OCI-LY1 (cell line): Measurements from ENCODE around the gene OPN4.

Experiments used
- H2AFZ ChIP-seq: fragments of 200-600 bp; sonication (generic), shearing (Covaris generic); 2 replicates; pipeline ENCODE4 v1.6.0; 2014; ENCODE audit warnings: antibody characterized with exemption, mild to moderate bottlenecking, low read length
- H3F3A ChIP-seq: fragments of 200-600 bp; sonication (generic), shearing (Covaris generic); 2 replicates; pipeline ENCODE4 v1.6.0; 2014; ENCODE audit warnings: mild to moderate bottlenecking, antibody characterized with exemption, low read length, moderate library complexity; ENCODE audit not compliant: insufficient read depth
- H3K27ac ChIP-seq: fragments of 200-600 bp; sonication (generic); 2 replicates; pipeline ENCODE4 v1.5.1; 2014; ENCODE audit warnings: low read length, mixed run types, mild to moderate bottlenecking, low read depth; ENCODE audit not compliant: poor library complexity, severe bottlenecking
- H3K27me3 ChIP-seq: fragments of 200-600 bp; sonication (generic); 2 replicates; pipeline ENCODE4 v1.6.0; 2014; ENCODE audit warnings: antibody characterized with exemption, mild to moderate bottlenecking, low read length, moderate library complexity; ENCODE audit not compliant: insufficient read depth
- H3K36me3 ChIP-seq: fragments of 200-600 bp; sonication (generic); 2 replicates; pipeline ENCODE4 v1.6.1; 2014; ENCODE audit warnings: mild to moderate bottlenecking, antibody characterized with exemption, low read length, moderate library complexity, mixed read lengths; ENCODE audit not compliant: insufficient read depth
- H3K4me1 ChIP-seq: fragments of 200-600 bp; sonication (generic); 2 replicates; pipeline ENCODE4 v1.5.1; 2014; ENCODE audit warnings: mild to moderate bottlenecking, low read length, moderate library complexity; ENCODE audit not compliant: insufficient read depth, severe bottlenecking
- H3K4me2 ChIP-seq: fragments of 200-600 bp; sonication (generic), shearing (Covaris generic); 2 replicates; pipeline ENCODE4 v1.6.1; 2014; ENCODE audit warnings: low read length
- H3K4me3 ChIP-seq: fragments of 200-600 bp; sonication (generic); 2 replicates; pipeline ENCODE4 v1.5.1; 2014; ENCODE audit warnings: low read length, low read depth, mild to moderate bottlenecking, mixed read lengths; ENCODE audit not compliant: poor library complexity, severe bottlenecking
- H3K79me2 ChIP-seq: fragments of 200-600 bp; shearing (Covaris generic); 2 replicates; pipeline ENCODE4 v1.6.1; 2016; ENCODE audit warnings: mixed run types, low read length, mixed read lengths; ENCODE audit not compliant: insufficient read depth
- H3K9ac ChIP-seq: fragments of 200-600 bp; sonication (generic), shearing (Covaris generic); 2 replicates; pipeline ENCODE4 v1.6.1; 2014; ENCODE audit warnings: mild to moderate bottlenecking, low read length, mixed read lengths
- H3K9me2 ChIP-seq: fragments of 200-600 bp; sonication (generic), shearing (Covaris generic); 2 replicates; pipeline ENCODE4 v1.6.1; 2014; ENCODE audit warnings: low read depth, mild to moderate bottlenecking, low read length, mixed read lengths
- H3K9me3 ChIP-seq: fragments of 200-600 bp; shearing (Covaris generic); 2 replicates; pipeline ENCODE4 v1.6.1; 2014; ENCODE audit warnings: low read length, mixed read lengths
- H4K20me1 ChIP-seq: fragments of 200-600 bp; sonication (generic), shearing (Covaris generic); 2 replicates; pipeline ENCODE4 v1.6.0; 2016; ENCODE audit warnings: mild to moderate bottlenecking, low read length; ENCODE audit not compliant: insufficient read depth
- CTCF ChIP-seq: fragments of 200-600 bp; sonication (generic), shearing (Covaris generic); IDR thresholded peaks from 2 replicates; pipeline ENCODE4 v1.5.1; 2017; ENCODE audit warnings: mild to moderate bottlenecking, antibody characterized with exemption, low read length, moderate library complexity, mixed read lengths
- EZH2 ChIP-seq: fragments of 200-600 bp; sonication (generic), shearing (Covaris generic); IDR thresholded peaks from 2 replicates; pipeline ENCODE4 v1.8.0; 2017; ENCODE audit warnings: borderline replicate concordance, mixed run types, mild to moderate bottlenecking, antibody characterized with exemption, low read length, moderate library complexity, mixed read lengths

Gene OPN4

GRCh38 chr10:86677374-86677773, 23.0 kb downstream of the OPN4 start:
- Histone ChIP-seq H3K9me3 (no peaks in the 10 kb centered on the region), H3K4me3 (no peak overlapping the region), H2AFZ (no peak overlapping the region), H3K4me2 (no peak overlapping the region), H3K79me2 (no peaks in the 10 kb centered on the region), H3K9me2 (no peaks in the 10 kb centered on the region), H3K36me3 (no peaks in the 10 kb centered on the region), H3K27me3 (peaks cover 7% of the 10 kb centered on the region; the same call in 1 of the 2 replicates), H3K27ac (no peak overlapping the region), H3F3A (no peaks in the 10 kb centered on the region), H3K9ac (no peak overlapping the region), H4K20me1 (no peaks in the 10 kb centered on the region), H3K4me1 (peaks cover 10% of the 10 kb centered on the region)
- TF ChIP-seq CTCF (no peak), EZH2 (no peak)

- H3K27me3 ChIP-seq: peaks cover 7% of the 10 kb centered on the region; the same call in 1 of the 2 replicates
- H3K9me3 ChIP-seq: no peaks in the 10 kb centered on the region
- H3K36me3 ChIP-seq: no peaks in the 10 kb centered on the region
- no peaks in the 10 kb centered on the region for H4K20me1 ChIP-seq
- H3K9ac ChIP-seq: no peak overlapping the region
- H3K4me1 ChIP-seq: peaks cover 8% of the 10 kb centered on the region
- no peaks in the 10 kb centered on the region for H3K9me2 ChIP-seq
- no peaks in the 10 kb centered on the region for H3K79me2 ChIP-seq
- TF ChIP-seq EZH2 (no peak), CTCF (no peak)
- no peak overlapping the region; the same call in 1 of the 2 replicates for H3K4me2 ChIP-seq
- no peak overlapping the region for H2AFZ ChIP-seq
- H3K27ac ChIP-seq: no peak overlapping the region
- H3K4me3 ChIP-seq: no peak overlapping the region
- H3F3A ChIP-seq: no peaks in the 10 kb centered on the region
Measured at GRCh38 chr10:86678999-86679792, 24.8 kb downstream of the OPN4 start.

- no peak overlapping the region for H2AFZ ChIP-seq
- H3K79me2 ChIP-seq: no peaks in the 10 kb centered on the region
- no peaks in the 10 kb centered on the region for H3K36me3 ChIP-seq
- no peaks in the 10 kb centered on the region for H4K20me1 ChIP-seq
- H3K9ac ChIP-seq: no peak overlapping the region
- H3F3A ChIP-seq: no peaks in the 10 kb centered on the region
- H3K9me2 ChIP-seq: no peaks in the 10 kb centered on the region
- H3K4me2 ChIP-seq: no peak overlapping the region
- no peaks in the 10 kb centered on the region for H3K9me3 ChIP-seq
- no peak overlapping the region for H3K4me3 ChIP-seq
- H3K27ac ChIP-seq: no peak overlapping the region
- peaks cover 7% of the 10 kb centered on the region; the same call in 1 of the 2 replicates for H3K27me3 ChIP-seq
- H3K4me1 ChIP-seq: peaks cover 8% of the 10 kb centered on the region
- TF ChIP-seq EZH2 (no peak), CTCF (no peak)
Measured at GRCh38 chr10:86681047-86681446, 26.7 kb downstream of the OPN4 start.
